Measurements from ENCODE around the gene STIP1.

GRCh38 chr11:64218628-64219353, 32.8 kb downstream of the STIP1 start:
- no peak for TF ChIP-seq CTCF (IDR thresholded peaks at IDR 0.05)
- TF ChIP-seq EZH2 (IDR thresholded peaks at IDR 0.05; ENCODE audit: borderline replicate concordance, insufficient read depth, low read depth, low read length, poor library complexity, severe bottlenecking), result no peak
